ENCODE measurements around the gene AP3M1.
A peak's percentile ranks its signal among the peaks of the same experiment; 100 is the strongest.

Gene AP3M1

GRCh38 chr10:74079936-74080590, 70.6 kb downstream of the AP3M1 start:
- DNase-seq (ENCODE audit: low spot score), result no peak

- DNase-seq (ENCODE audit: low spot score), result no peak
Observed at GRCh38 chr10:74079028-74079935, 71.3 kb downstream of the AP3M1 start.

- no peak for DNase-seq (ENCODE audit: low spot score)
Observed at GRCh38 chr10:74078037-74078436, 72.6 kb downstream of the AP3M1 start.

- DNase-seq (ENCODE audit: low spot score), result no peak
Observed at GRCh38 chr10:74077416-74077815, 73.2 kb downstream of the AP3M1 start.

GRCh38 chr10:74076961-74077360, 73.7 kb downstream of the AP3M1 start:
- no peak for DNase-seq (ENCODE audit: low spot score)

- no peak for DNase-seq (ENCODE audit: low spot score)
Observed at GRCh38 chr10:74075906-74076305, 74.7 kb downstream of the AP3M1 start.

GRCh38 chr10:74072503-74072902, 78.1 kb downstream of the AP3M1 start:
- DNase-seq (ENCODE audit: low spot score), result no peak

- DNase-seq (ENCODE audit: low spot score), result peak; percentile 64
Observed at GRCh38 chr10:74071157-74071556, 79.5 kb downstream of the AP3M1 start.

Measured in AG08396 (cell line).